AG04449 (cell line): ENCODE results near the gene ATP5F1B.

Experiments
- CTCF ChIA-PET: fragments of 350-600 bp; formaldehyde crosslinking; extraction: SDS; loops from one replicate; lab custom pipeline; 2021; ENCODE audit warnings: antibody characterized with exemption; lab: Yijun Ruan, JAX
- POLR2A ChIA-PET: fragments of 400-600, 350-600 bp; formaldehyde crosslinking; extraction: SDS; loops from one replicate; lab custom pipeline; 2020; ENCODE audit warnings: antibody characterized with exemption, inconsistent platforms; lab: Yijun Ruan, JAX
- DNase-seq: peaks from one replicate; pipeline ENCODE4 v3.0.0-alpha.2; 2010; ENCODE audit warnings: low read depth, low spot score
- H3K4me3 ChIP-seq: 2 replicates; pipeline ENCODE4 v1.5.1; 2011; ENCODE audit warnings: low read depth, mild to moderate bottlenecking, control low read depth, low read length
- TF ChIP-seq, protein P1 (sequence below): IDR thresholded peaks from one replicate; pipeline ENCODE4 v1.5.1; 2011; ENCODE audit warnings: mild to moderate bottlenecking, moderate library complexity, low read length, control low read depth, inconsistent platforms; ENCODE audit not compliant: insufficient read depth; ENCODE audit errors: missing control alignments

ATP5F1B gene

DNA sequence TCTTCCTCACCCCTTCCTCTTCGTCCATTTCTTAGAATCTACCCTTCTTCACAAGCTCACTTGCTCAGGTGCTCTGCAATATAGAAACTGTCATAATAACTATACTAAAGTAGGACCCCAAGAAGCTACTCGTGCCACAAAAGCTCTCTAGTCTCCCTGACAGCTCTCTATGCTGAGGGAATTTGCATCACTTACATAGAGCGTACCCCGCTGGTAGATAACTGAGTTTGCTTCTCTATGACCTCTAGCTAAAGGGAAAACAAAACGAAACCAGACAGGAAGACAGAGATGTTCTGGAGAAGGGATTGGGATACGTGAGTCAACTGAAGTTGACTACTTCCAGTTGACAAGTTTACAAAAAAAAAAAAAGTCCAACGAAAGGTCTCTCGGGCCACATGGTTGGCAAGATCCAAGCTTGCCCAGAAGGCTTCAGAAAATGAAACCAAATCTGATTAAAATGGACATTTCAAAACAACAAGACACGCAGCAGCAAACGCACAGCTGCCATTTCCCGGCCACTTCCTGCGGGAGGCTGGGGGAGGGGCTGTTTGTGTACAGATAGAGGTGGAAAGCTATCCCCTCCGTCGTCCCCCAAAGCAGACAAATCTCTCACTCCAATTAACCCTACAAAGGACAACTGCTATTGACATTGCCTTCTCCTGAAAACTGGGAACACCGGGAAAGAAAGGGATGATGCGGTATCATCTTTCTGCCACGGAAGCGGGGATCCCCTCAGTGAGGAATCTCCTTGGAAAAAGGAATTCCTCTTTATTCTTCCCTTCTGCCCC lies 16.9 kb downstream of the ATP5F1B start:
- DNase-seq, result no peak
- peak overlapping the region; percentile 91 for H3K4me3 ChIP-seq
- POLR2A ChIA-PET, result interaction anchor here (0.7 to 2.1 kb wide), 3 partner anchors 8 to 56 kb away, joined by 4 to 8 read pairs (median 5); no protein-coding TSS in a partner anchor
- TF ChIP-seq, protein P1, sequence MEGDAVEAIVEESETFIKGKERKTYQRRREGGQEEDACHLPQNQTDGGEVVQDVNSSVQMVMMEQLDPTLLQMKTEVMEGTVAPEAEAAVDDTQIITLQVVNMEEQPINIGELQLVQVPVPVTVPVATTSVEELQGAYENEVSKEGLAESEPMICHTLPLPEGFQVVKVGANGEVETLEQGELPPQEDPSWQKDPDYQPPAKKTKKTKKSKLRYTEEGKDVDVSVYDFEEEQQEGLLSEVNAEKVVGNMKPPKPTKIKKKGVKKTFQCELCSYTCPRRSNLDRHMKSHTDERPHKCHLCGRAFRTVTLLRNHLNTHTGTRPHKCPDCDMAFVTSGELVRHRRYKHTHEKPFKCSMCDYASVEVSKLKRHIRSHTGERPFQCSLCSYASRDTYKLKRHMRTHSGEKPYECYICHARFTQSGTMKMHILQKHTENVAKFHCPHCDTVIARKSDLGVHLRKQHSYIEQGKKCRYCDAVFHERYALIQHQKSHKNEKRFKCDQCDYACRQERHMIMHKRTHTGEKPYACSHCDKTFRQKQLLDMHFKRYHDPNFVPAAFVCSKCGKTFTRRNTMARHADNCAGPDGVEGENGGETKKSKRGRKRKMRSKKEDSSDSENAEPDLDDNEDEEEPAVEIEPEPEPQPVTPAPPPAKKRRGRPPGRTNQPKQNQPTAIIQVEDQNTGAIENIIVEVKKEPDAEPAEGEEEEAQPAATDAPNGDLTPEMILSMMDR, result no peak
- CTCF ChIA-PET, result interaction anchor here (0.9 to 7.6 kb wide), 14 partner anchors 6 to 116 kb away, joined by 3 to 77 read pairs (median 5); no protein-coding TSS in a partner anchor

- TF ChIP-seq, protein P1, result no peak
- ChIA-PET CTCF (interaction anchor here (1.0 to 7.6 kb wide), 3 partner anchors 9 to 112 kb away, joined by 3 to 77 read pairs (median 10); no protein-coding TSS in a partner anchor), POLR2A (no interaction called here)
- no peak for DNase-seq
- H3K4me3 ChIP-seq, result no peak overlapping the region
These were observed 19.1 kb downstream of the ATP5F1B start for GRCh38 chr12:56626701-56627100.

DNA sequence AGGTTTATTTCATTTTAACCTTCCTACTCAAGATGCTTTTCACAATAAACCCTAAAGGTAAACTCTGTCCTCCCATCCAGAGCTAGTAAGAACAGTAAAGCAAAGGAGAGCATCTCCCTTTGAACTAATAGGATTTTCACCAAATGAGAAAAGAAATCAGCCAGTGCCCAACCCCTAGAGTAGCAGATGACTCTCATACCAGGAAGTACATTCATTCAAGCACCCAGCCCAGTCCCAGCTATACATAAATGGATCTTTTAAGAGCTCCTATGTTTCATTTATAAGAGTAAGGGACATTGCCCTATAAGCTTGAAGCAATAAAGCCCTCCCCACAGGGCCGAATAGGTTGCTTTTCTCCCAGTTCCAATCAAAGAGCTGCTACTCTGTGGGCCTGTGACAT lies 23.2 kb downstream of the ATP5F1B start:
- no peak for DNase-seq
- H3K4me3 ChIP-seq, result no peak overlapping the region
- POLR2A ChIA-PET, result interaction anchor here (1.2 kb wide), 1 partner anchor 12 kb away, joined by 3 read pairs; no protein-coding TSS in a partner anchor
- TF ChIP-seq, protein P1, result no peak
- CTCF ChIA-PET, result interaction anchor here (1.4 to 7.6 kb wide), 2 partner anchors 12 to 13 kb away, joined by 3 to 77 read pairs; no protein-coding TSS in a partner anchor

GRCh38 chr12:56616925-56617324 lies 28.9 kb downstream of the ATP5F1B start:
- H3K4me3 ChIP-seq, result no peak overlapping the region
- TF ChIP-seq, protein P1, result no peak
- no peak for DNase-seq
- CTCF ChIA-PET, result interaction anchor here (1.0 to 2.0 kb wide), 8 partner anchors 8 to 26 kb away, joined by 3 to 6 read pairs (median 3); no protein-coding TSS in a partner anchor
- POLR2A ChIA-PET, result no interaction called here

DNA sequence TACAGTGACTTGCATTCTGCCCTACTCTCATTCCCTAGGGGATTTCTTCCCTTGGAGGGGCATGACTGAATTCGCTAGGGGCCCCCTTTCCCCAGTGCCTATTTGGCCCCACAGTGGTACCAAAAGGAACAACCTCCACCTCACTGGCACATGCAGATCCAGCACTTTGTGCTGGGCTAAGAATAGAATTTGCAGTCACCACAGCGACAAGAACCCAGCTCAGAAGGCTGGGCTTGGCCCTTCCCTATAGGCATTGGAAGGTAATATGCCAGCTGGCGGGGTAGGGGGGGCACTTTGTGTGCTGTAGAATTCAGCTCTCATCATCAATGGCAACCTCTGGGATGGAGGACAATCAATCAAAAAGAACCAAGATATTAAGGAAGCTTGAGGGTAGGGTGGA lies 29.5 kb downstream of the ATP5F1B start:
- no peak for DNase-seq
- POLR2A ChIA-PET, result no interaction called here
- H3K4me3 ChIP-seq, result no peak overlapping the region
- TF ChIP-seq, protein P1, result no peak
- CTCF ChIA-PET, result interaction anchor here (1.0 to 2.0 kb wide), 6 partner anchors 9 to 25 kb away, joined by 3 to 6 read pairs (median 3); no protein-coding TSS in a partner anchor

DNA sequence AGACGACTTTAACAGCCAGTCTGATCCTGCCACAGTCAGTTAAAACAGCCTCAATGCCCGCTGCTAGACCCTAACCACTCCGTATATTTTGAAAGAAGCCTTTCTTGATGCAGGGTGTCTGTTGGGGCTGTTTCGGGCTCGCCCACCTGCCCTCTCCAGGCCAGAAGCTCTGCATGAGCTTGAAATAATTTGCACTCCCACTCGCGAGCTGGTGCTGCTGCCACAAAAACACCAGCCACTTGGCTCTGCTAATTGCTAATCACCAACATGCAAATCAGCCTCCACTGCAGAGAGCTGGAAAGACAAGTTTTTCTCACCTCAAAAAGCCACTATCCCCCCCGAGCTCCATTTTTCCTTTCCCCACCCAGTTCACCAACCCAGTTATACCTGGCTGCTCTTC lies 31.2 kb downstream of the ATP5F1B start:
- ChIA-PET CTCF (interaction anchor here (1.1 to 2.3 kb wide), 3 partner anchors 15 to 103 kb away, joined by 4 to 7 read pairs (median 4); partner anchors contain the start of gene BAZ2A), POLR2A (interaction anchor here (0.6 kb wide), 1 partner anchor 640 kb away, joined by 4 read pairs; no protein-coding TSS in a partner anchor)
- H3K4me3 ChIP-seq, result no peak overlapping the region
- no peak for DNase-seq
- TF ChIP-seq, protein P1, result no peak
